Measurements from ENCODE around the gene KIF6.
"Not testable (repeated sequence)": the region's sequence is repeated elsewhere in the genome, so short reads cannot be mapped to it uniquely, and the experiment has no call there.

KIF6 gene

GRCh38 chr6:39302669-39303424, 422.4 kb downstream of the KIF6 start:
- no peak for DNase-seq

- DNase-seq: no peak
These were observed 423.2 kb downstream of the KIF6 start for GRCh38 chr6:39302011-39302410.

GRCh38 chr6:39301606-39302005, 423.6 kb downstream of the KIF6 start:
- DNase-seq: no peak

- DNase-seq: no peak
These were observed 424.5 kb downstream of the KIF6 start for GRCh38 chr6:39300739-39301138.

GRCh38 chr6:39298061-39298460, 427.1 kb downstream of the KIF6 start:
- no peak for DNase-seq

GRCh38 chr6:39296745-39297640, 428.2 kb downstream of the KIF6 start:
- no peak for DNase-seq

GRCh38 chr6:39295611-39296011, 429.6 kb downstream of the KIF6 start:
- no peak for DNase-seq

GRCh38 chr6:39294899-39295298, 430.3 kb downstream of the KIF6 start:
- DNase-seq: no peak

- DNase-seq: no peak
These were observed 431.1 kb downstream of the KIF6 start for GRCh38 chr6:39294133-39294532.

GRCh38 chr6:39292637-39293036, 432.6 kb downstream of the KIF6 start:
- no peak for DNase-seq

- no peak for DNase-seq
These were observed 435.7 kb downstream of the KIF6 start for GRCh38 chr6:39289490-39289889.

- no peak for DNase-seq
These were observed 437.6 kb downstream of the KIF6 start for GRCh38 chr6:39287601-39288000.

GRCh38 chr6:39286596-39286995, 438.6 kb downstream of the KIF6 start:
- DNase-seq: not testable (repeated sequence)

- DNase-seq: no peak
These were observed 442.4 kb downstream of the KIF6 start for GRCh38 chr6:39282774-39283173.

GRCh38 chr6:39281312-39281980, 443.8 kb downstream of the KIF6 start:
- no peak for DNase-seq

- no peak for DNase-seq
These were observed 444.9 kb downstream of the KIF6 start for GRCh38 chr6:39280247-39280731.
